ENCODE measurements around the gene FAM83E.

FAM83E gene

DNA sequence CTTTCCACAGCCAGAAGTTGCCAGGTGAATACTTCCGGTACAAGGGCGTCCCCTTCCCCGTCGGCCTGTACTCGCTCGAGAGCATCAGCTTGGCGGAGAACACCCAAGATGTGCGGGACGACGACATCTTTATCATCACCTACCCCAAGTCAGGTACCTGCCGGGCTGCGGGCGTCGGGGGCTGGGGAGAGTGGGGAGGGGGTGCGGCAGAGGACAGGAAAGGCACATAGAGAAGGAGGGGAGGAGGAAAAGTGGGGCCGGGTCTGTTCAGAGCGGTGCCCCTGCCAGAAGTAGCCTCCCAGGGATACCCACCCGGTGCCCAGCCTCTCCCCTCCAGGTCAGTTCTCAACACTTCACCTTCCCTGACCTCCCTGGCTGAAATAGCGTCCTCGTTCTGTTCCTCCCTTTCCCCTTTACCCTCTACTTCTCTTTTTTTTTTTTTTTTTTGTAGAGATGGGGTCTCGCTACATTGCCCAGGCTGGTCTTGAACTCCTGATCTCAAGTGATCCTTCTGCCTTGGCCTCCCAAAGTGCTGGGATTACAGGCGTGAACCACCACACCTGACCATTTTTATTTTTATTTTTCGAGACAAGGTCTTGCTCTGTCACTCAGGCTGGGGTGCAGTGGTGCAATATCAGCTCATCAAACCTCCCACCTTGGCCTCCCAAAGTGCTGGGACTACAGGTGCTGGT lies 38.8 kb downstream of the FAM83E start:
- TF ChIP-seq, protein P1, sequence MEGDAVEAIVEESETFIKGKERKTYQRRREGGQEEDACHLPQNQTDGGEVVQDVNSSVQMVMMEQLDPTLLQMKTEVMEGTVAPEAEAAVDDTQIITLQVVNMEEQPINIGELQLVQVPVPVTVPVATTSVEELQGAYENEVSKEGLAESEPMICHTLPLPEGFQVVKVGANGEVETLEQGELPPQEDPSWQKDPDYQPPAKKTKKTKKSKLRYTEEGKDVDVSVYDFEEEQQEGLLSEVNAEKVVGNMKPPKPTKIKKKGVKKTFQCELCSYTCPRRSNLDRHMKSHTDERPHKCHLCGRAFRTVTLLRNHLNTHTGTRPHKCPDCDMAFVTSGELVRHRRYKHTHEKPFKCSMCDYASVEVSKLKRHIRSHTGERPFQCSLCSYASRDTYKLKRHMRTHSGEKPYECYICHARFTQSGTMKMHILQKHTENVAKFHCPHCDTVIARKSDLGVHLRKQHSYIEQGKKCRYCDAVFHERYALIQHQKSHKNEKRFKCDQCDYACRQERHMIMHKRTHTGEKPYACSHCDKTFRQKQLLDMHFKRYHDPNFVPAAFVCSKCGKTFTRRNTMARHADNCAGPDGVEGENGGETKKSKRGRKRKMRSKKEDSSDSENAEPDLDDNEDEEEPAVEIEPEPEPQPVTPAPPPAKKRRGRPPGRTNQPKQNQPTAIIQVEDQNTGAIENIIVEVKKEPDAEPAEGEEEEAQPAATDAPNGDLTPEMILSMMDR (conservative IDR thresholded peaks at IDR 0.05), result no peak

DNA sequence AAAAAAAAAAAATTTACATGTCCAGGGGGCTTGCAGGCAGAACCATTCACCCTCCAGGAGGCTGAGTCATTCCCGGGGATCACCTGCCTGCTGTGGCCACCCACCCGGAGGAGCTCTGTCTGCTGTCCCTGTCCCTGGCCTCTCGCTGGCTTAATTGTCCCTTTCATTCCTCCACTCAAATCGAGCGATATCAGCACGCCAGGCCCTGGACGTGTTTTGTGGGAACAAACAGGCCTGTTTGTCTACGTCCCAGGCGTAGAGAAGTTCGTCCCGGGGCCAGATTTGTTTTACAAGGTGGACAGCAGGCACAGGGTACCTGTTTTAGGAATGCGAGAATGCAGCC lies 41.7 kb downstream of the FAM83E start:
- TF ChIP-seq, protein P1 (conservative IDR thresholded peaks at IDR 0.05), result no peak
- peak overlapping the region; percentile 72 for H3K27ac ChIP-seq

More for the DNA sequence above, 38.8 kb downstream of the FAM83E start:
- H3K27ac ChIP-seq, result no peak overlapping the region

DNA sequence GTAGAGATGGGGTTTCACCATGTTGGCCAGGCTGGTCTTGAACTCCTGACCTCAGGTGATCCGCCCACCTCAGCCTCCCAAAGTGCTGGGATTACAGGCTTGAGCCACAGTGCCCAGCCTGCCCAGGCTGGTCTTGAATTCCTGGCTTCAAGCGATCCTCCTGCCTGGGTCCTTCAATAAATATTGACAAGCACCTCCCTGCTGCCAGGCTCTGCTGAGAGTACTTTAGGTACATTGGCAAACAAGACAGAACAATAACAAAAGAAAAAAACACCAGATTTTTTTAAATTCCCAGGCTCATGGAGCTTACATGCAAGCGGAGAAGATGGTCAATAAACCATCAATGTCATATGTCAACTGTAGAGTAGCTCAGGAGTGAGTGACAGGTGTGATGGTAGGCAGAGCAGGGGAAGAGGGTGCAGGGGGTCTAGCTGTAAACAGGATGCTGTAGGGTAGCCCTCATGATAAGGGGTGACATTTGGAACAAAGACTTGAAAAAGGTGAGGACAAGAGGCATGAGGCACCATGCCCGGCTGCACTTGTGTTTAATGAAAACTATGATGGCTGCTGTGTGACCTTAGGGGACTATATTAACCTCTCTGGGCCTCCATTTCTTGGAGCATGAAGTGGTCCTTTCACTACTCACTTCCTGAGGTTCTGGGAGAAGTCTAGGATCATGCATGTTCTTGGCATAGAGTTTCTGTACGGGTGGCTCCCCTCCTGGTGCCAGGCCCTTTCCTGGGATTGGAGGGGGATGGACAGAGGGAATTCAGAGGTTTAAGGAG lies 43.3 kb downstream of the FAM83E start:
- peak overlapping the region; percentile 72 for H3K27ac ChIP-seq
- TF ChIP-seq, protein P1 (conservative IDR thresholded peaks at IDR 0.05), result no peak

DNA sequence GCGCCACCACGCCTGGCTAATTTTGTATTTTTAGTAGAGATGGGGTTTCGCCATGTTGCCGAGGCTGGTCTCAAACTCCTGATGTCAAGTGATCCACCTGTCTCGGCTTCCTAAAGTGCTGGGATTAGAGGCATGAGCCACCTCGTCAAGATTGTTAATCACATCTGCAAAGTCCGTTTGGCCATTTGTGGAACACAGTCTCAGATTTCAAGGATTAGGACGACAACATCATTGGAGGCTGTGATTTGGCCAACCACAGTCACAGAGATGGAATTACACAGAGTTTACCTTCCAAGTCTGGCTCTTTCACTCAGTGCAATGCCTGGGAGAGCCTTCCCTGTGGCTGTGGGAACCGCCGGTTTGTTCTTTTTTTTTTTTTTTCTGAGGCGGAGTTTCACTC lies 45.1 kb downstream of the FAM83E start:
- peak overlapping the region; percentile 72; the same call in 1 of the 2 replicates for H3K27ac ChIP-seq
- TF ChIP-seq, protein P1 (conservative IDR thresholded peaks at IDR 0.05), result no peak

DNA sequence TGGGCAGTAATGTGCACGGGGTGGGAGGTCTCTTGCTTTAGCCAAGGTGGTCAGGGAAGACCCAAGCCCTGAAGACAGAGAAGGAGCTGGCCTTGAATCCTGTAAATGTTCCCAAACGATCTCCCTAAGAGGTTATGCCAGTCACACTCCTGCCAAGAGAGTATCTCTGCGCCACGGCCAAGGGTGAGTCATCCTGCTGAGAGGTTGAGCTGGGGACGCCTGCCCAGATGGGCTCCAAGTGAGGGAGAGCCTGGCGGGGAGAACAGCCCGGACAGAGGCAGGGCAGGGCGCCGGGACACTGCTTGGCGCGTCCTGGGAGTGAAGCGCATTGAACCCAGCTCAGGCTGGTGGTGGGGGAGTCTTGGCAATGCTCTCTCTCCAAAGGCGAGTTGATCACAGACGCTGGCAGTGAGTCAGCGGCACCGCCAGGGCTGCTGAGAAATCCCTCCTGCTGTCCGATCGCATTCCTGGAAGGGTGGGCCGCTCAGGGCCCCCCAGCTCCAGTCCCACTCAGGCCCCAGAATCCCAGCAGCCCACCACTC lies 46.5 kb downstream of the FAM83E start:
- H3K27ac ChIP-seq, result peak overlapping the region; percentile 40
- TF ChIP-seq, protein P1 (conservative IDR thresholded peaks at IDR 0.05), result no peak

DNA sequence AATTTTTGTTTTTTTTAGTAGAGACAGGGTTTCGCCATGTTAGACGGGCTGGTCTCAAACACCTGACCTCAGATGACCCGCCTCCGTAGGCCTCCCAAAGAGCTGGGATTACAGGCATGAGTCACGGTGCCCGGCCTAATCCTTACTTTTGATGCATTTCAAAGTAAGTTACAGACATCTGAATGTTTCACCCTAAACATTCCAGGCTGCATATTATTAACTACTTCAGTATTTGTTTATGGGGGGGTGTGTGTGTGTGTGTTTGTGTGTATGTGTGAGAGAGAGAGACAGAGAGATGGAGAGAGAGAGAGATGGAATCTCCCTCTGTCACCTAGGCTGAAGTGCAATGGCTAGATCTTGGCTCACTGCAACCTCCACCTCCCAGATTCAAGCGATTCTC lies 49.8 kb downstream of the FAM83E start:
- H3K27ac ChIP-seq, result no peak overlapping the region
- TF ChIP-seq, protein P1 (conservative IDR thresholded peaks at IDR 0.05), result no peak
